ENCODE results near the gene TRIM17. TPM values are rescaled to one million over a fixed set of nuclear protein-coding genes. Genes with fewer than 3 reads are reported as not detected.

The TRIM17 gene
- polyA plus RNA-seq, 1 donor from 2014 or later, result 0.14 TPM

DNA sequence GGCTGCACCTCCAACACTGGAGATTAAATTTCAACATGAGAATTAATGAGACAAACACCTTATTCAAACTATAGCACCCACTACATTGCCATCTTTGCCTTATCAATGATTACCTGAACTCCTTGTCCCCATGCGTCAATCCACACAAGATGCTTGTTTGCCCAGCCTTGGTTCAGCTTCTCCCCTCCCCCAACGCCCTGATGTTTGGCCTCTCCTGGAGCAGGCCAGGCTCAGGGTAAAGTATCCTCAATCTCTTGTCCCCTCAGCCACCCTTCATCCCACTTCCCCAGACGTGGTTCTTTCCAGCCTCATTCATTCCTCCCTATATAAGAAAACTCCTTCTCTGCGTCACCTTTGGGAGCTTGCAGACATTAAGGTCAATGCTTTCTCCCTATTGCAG lies 11.8 kb upstream of the TRIM17 start:
- no peaks in the 10 kb centered on the region for H3F3A ChIP-seq (ENCODE audit: insufficient read depth, low read length, poor library complexity, severe bottlenecking)
- no peaks in the 10 kb centered on the region for H3K9me3 ChIP-seq (ENCODE audit: low read length)
- TF ChIP-seq SMC3 (conservative IDR thresholded peaks at IDR 0.05; ENCODE audit: poor library complexity) (no peak), POLR2AphosphoS5 (IDR thresholded peaks at IDR 0.05) (no peak), EP300 (conservative IDR thresholded peaks at IDR 0.05; ENCODE audit: poor library complexity, severe bottlenecking) (no peak), TAF1 (IDR thresholded peaks at IDR 0.05; ENCODE audit: low read depth) (no peak), EZH2 (IDR thresholded peaks at IDR 0.05; ENCODE audit: borderline replicate concordance, insufficient read depth, low read length, poor library complexity, severe bottlenecking) (no peak), MXI1 (conservative IDR thresholded peaks at IDR 0.05; ENCODE audit: poor library complexity, severe bottlenecking) (no peak), RAD21 (conservative IDR thresholded peaks at IDR 0.05) (no peak)
- TF ChIP-seq, protein P1, sequence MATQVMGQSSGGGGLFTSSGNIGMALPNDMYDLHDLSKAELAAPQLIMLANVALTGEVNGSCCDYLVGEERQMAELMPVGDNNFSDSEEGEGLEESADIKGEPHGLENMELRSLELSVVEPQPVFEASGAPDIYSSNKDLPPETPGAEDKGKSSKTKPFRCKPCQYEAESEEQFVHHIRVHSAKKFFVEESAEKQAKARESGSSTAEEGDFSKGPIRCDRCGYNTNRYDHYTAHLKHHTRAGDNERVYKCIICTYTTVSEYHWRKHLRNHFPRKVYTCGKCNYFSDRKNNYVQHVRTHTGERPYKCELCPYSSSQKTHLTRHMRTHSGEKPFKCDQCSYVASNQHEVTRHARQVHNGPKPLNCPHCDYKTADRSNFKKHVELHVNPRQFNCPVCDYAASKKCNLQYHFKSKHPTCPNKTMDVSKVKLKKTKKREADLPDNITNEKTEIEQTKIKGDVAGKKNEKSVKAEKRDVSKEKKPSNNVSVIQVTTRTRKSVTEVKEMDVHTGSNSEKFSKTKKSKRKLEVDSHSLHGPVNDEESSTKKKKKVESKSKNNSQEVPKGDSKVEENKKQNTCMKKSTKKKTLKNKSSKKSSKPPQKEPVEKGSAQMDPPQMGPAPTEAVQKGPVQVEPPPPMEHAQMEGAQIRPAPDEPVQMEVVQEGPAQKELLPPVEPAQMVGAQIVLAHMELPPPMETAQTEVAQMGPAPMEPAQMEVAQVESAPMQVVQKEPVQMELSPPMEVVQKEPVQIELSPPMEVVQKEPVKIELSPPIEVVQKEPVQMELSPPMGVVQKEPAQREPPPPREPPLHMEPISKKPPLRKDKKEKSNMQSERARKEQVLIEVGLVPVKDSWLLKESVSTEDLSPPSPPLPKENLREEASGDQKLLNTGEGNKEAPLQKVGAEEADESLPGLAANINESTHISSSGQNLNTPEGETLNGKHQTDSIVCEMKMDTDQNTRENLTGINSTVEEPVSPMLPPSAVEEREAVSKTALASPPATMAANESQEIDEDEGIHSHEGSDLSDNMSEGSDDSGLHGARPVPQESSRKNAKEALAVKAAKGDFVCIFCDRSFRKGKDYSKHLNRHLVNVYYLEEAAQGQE (IDR thresholded peaks at IDR 0.05; ENCODE audit: borderline replicate concordance), result no peak
- TF ChIP-seq, protein P2, sequence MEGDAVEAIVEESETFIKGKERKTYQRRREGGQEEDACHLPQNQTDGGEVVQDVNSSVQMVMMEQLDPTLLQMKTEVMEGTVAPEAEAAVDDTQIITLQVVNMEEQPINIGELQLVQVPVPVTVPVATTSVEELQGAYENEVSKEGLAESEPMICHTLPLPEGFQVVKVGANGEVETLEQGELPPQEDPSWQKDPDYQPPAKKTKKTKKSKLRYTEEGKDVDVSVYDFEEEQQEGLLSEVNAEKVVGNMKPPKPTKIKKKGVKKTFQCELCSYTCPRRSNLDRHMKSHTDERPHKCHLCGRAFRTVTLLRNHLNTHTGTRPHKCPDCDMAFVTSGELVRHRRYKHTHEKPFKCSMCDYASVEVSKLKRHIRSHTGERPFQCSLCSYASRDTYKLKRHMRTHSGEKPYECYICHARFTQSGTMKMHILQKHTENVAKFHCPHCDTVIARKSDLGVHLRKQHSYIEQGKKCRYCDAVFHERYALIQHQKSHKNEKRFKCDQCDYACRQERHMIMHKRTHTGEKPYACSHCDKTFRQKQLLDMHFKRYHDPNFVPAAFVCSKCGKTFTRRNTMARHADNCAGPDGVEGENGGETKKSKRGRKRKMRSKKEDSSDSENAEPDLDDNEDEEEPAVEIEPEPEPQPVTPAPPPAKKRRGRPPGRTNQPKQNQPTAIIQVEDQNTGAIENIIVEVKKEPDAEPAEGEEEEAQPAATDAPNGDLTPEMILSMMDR (IDR thresholded peaks at IDR 0.05; ENCODE audit: poor library complexity, severe bottlenecking), result no peak
- H3K27me3 ChIP-seq (ENCODE audit: insufficient read depth, low read depth, low read length), result no peaks in the 10 kb centered on the region
- H4K20me1 ChIP-seq (ENCODE audit: insufficient read depth), result no peaks in the 10 kb centered on the region
- H3K9ac ChIP-seq (ENCODE audit: low read length), result no peak overlapping the region
- H3K36me3 ChIP-seq (ENCODE audit: insufficient read depth, low read length), result no peaks in the 10 kb centered on the region
- H3K4me3 ChIP-seq (ENCODE audit: low read length), result no peak overlapping the region
- no peak overlapping the region for H2AFZ ChIP-seq (ENCODE audit: low read depth, low read length)
- H3K9me2 ChIP-seq (ENCODE audit: insufficient read depth, low read length), result no peaks in the 10 kb centered on the region
- no peak overlapping the region for H3K4me2 ChIP-seq (ENCODE audit: low read length)
- no peak overlapping the region for H3K27ac ChIP-seq (ENCODE audit: low read length)
- no peaks in the 10 kb centered on the region for H3K79me2 ChIP-seq (replicated peaks; ENCODE audit: insufficient read depth, low read length)

DNA sequence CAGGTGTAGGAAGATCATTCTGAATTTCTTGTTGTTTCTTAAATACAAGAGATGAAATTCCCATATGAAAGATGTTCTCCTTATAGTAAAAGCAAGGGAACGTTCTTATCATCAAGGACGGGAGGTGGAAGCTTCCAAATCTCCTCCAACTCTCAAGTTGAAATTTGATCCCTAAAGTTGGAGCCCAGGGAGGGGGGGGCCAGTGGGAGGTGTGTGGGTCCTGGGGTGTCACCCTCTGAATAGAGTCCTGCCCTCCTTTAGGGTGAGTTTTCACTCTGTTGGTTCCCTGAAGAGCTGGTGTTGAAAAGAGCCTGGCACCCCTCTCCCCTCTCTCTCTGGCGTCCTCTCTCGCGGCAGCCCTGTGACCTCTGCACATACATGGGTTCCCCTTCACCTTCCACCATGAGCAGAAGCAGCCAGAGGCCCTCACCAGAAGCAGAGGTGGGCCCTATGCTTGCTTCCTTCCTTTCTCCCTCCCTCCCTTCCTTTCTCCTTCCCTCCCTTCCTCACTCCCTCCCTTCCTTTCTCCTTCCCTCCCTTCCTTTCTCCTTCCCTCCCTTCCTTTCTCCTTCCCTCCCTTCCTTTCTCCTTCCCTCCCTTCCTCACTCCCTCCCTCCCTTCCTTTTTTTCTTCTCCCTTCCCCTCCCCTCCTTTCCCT lies 10.0 kb upstream of the TRIM17 start:
- Histone ChIP-seq H3K27ac (ENCODE audit: low read length) (no peak overlapping the region), H3F3A (ENCODE audit: insufficient read depth, low read length, poor library complexity, severe bottlenecking) (no peaks in the 10 kb centered on the region), H3K4me2 (ENCODE audit: low read length) (no peak overlapping the region), H3K9me2 (ENCODE audit: insufficient read depth, low read length) (no peaks in the 10 kb centered on the region), H3K79me2 (replicated peaks; ENCODE audit: insufficient read depth, low read length) (no peaks in the 10 kb centered on the region), H3K4me3 (ENCODE audit: low read length) (no peak overlapping the region), H2AFZ (ENCODE audit: low read depth, low read length) (no peak overlapping the region), H3K27me3 (ENCODE audit: insufficient read depth, low read depth, low read length) (no peaks in the 10 kb centered on the region), H3K9me3 (ENCODE audit: low read length) (no peaks in the 10 kb centered on the region), H3K9ac (ENCODE audit: low read length) (no peak overlapping the region), H4K20me1 (ENCODE audit: insufficient read depth) (no peaks in the 10 kb centered on the region), H3K36me3 (ENCODE audit: insufficient read depth, low read length) (no peaks in the 10 kb centered on the region)
- TF ChIP-seq, protein P1 (IDR thresholded peaks at IDR 0.05; ENCODE audit: borderline replicate concordance), result no peak
- TF ChIP-seq, protein P2 (IDR thresholded peaks at IDR 0.05; ENCODE audit: poor library complexity, severe bottlenecking), result no peak
- TF ChIP-seq MXI1 (conservative IDR thresholded peaks at IDR 0.05; ENCODE audit: poor library complexity, severe bottlenecking) (no peak), RAD21 (conservative IDR thresholded peaks at IDR 0.05) (no peak), EP300 (conservative IDR thresholded peaks at IDR 0.05; ENCODE audit: poor library complexity, severe bottlenecking) (no peak), SMC3 (conservative IDR thresholded peaks at IDR 0.05; ENCODE audit: poor library complexity) (no peak), TAF1 (IDR thresholded peaks at IDR 0.05; ENCODE audit: low read depth) (no peak), EZH2 (IDR thresholded peaks at IDR 0.05; ENCODE audit: borderline replicate concordance, insufficient read depth, low read length, poor library complexity, severe bottlenecking) (no peak)
